ENCODE results near the gene SV2C. TPM values are rescaled to one million over a fixed set of nuclear protein-coding genes. Genes with fewer than 3 reads are reported as not detected.
"Not testable (repeated sequence)": the region's sequence is repeated elsewhere in the genome, so short reads cannot be mapped to it uniquely, and the experiment has no call there.

SV2C gene
- polyA plus RNA-seq, 4 donors = 0.07 to 0.29 (median 0.18) TPM

DNA sequence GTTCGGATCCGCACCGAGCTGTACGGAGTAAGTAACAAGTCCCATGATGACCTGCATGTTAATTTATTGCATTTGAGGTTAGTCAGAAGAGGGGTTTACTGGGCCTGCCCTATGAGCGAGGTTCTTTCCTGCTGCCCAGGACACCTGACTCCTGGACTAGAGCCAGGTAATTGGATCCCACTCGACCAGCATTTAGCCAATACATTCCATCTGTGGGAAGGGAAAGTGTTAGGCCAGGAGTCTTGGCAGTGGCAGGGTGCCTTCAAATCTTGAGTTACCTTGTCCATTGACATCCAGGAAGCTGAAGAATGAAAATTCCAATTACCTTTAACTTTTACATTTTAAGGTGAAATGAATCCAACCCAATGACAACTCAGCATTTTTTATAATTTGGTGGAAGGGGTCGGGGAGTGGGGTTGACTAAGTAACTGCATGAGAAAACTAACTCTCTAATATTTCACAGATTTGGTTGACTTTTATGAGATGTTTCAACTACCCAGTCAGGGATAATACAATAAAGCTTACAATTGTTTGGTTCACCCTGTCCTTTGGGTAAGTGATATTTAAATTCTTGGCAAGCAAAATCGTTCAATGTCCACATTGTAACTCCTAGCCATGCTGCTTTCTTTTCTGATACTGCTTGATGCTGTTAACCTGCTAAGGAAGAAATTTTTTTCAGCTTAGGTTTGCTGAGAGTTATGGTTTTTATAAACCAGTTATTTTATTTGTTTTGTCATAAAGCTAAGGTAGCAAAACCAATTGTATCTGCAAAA lies 208.3 kb downstream of the SV2C start:
- peak in 1 of 4 donors; percentile 35 for DNase-seq (ENCODE audit: low read depth in 4 of 4, low spot score in 3 of 4)

- DNase-seq (ENCODE audit: low read depth in 4 of 4, low spot score in 3 of 4) = no peak
Observed at GRCh38 chr5:76292620-76293322, 209.6 kb downstream of the SV2C start.

DNA sequence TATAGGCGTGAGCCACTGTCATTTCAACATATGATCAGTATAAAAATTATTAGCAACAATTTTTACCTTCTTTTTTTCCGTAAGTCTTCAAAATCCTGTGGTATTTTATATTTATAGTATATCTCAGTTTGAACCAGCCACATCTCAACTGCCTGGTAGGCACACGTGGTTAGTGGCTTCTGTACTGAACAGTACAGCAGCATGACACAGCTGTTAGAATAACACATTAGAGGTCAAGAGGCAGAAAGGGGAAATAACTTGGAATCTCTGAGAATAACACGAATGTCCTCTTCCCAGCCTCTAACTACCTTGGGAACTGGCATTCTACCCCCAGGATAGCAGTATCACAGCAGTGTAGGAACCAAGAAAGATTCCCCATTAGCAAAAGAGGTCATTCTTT lies 211.4 kb downstream of the SV2C start:
- DNase-seq (ENCODE audit: low read depth in 4 of 4, low spot score in 3 of 4) = no peak

DNA sequence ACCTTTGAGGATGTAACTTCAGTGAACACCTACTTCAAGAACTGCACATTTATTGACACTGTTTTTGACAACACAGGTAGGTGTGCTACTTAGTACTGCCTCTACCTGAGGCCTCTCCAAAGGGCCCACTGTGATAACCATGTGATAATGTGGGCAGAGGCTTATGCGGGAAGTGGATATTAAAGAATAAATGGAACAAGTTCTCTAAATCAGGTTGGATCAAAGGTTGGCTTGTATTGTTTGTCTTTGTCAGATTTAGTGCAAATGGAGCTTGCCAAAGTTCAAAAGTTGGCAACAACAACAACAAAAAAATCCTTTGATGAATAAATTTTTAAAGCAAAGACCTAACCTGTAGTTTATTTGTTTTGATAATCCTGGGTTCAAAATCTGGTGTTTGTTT lies 215.7 kb downstream of the SV2C start:
- DNase-seq (ENCODE audit: low read depth in 4 of 4, low spot score in 3 of 4) = no peak

DNA sequence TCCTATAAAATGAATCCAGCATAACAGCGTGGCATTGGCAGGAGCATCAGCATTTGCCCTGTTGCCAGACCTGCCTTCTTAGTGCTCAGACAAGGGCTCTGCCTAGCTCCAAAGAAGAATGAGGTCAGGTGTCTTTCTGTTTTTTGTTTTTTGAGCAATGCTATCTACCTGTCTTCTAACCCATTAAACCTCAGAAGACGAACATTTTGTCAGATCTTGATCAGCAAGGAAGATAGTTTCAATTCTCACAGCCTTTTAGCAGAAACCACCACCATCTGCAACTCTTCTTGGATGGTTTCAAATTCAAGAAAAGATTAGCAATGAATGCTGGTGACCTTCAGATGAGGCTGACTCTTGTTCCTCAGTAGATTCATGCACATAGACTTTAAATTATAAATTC lies 216.4 kb downstream of the SV2C start:
- DNase-seq (ENCODE audit: low read depth in 4 of 4, low spot score in 3 of 4) = no peak

- not testable (repeated sequence) for DNase-seq (ENCODE audit: low read depth in 4 of 4, low spot score in 3 of 4)
Observed at GRCh38 chr5:76301932-76302331, 218.7 kb downstream of the SV2C start.

DNA sequence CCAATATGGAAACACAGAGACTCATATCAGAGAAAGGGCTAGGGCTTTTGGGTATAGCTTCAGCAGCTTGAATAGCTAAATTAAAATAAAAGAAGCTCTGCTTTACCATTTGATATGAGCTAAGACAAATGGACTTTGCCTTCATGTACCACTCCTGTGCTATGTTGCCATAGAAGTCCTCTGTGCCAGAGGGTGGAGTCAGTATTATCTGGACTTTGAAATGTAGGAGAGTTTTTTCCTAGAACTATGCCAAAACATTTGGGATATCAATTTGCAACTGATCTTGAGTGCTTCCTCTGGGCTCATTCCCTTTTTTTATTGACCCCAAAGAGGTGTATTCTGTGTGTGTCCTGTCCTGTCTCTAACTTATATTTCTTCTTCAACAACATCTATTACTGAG lies 219.5 kb downstream of the SV2C start:
- DNase-seq (ENCODE audit: low read depth in 4 of 4, low spot score in 3 of 4) = not testable (repeated sequence)

- DNase-seq (ENCODE audit: low read depth in 4 of 4, low spot score in 3 of 4) = no peak
Observed at GRCh38 chr5:76303921-76304320, 220.7 kb downstream of the SV2C start.

GRCh38 chr5:76305269-76305668 lies 222.1 kb downstream of the SV2C start:
- DNase-seq (ENCODE audit: low read depth in 4 of 4, low spot score in 3 of 4) = no peak

GRCh38 chr5:76305775-76306174 lies 222.6 kb downstream of the SV2C start:
- no peak for DNase-seq (ENCODE audit: low read depth in 4 of 4, low spot score in 3 of 4)

- no peak for DNase-seq (ENCODE audit: low read depth in 4 of 4, low spot score in 3 of 4)
Observed at GRCh38 chr5:76310208-76310607, 227.0 kb downstream of the SV2C start.

DNA sequence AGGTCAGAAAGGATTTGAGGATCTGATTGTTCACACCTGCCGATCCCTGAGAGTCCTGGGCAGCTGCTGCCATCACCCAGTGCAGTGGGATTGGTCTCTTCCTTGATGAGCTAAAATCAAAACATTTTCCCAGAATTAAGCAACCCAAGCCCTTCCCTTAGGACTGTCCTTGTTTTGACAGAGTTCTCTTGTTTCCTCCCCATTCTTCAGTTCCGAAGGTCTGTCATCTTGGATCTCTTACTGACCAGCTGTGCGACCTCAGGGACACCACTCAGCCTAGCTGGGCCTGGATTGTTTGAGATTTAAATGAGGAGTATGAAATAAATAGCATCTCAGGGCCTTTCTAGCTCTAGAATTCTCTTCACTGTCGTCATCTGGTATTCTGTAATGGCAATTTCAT lies 229.6 kb downstream of the SV2C start:
- DNase-seq (ENCODE audit: low read depth in 4 of 4, low spot score in 3 of 4) = no peak

GRCh38 chr5:76314643-76315042 lies 231.5 kb downstream of the SV2C start:
- no peak for DNase-seq (ENCODE audit: low read depth in 4 of 4, low spot score in 3 of 4)

DNA sequence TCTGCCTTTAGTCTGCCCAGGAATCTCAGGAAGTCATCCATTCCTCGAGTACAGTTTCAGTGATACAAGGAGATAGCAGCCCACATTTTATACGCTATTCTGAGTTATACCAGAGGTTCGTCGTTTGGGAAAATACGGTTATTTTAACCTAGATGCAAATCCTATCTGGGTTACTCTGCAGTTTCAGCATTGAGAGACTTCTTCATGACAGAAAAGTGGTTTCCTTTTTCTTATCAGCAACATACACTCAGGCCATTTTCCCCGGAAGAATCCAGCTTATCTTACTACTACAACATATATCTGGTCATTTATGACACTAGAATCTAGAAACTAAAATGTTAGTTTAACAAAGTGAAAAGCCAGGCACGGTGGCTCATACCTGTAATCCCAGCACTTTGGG lies 236.5 kb downstream of the SV2C start:
- no peak for DNase-seq (ENCODE audit: low read depth in 4 of 4, low spot score in 3 of 4)

DNA sequence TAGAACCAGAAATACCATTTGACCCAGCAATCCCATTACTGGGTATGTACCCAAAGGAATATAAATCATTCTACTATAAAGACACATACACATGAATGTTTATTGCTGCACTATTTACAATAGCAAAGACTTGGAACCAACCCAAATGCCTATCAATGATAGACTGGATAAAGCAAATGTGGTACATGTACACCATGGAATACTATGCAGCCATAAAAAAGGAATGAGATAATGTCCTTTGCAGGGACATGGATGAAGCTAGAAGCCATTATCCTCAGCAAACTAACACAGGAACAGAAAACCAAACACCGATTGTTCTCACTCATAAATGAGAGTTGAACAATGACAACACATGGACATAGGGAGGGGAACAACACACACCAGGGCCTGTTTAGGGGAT lies 240.3 kb downstream of the SV2C start:
- DNase-seq (ENCODE audit: low read depth in 4 of 4, low spot score in 3 of 4) = not testable (repeated sequence)

DNA sequence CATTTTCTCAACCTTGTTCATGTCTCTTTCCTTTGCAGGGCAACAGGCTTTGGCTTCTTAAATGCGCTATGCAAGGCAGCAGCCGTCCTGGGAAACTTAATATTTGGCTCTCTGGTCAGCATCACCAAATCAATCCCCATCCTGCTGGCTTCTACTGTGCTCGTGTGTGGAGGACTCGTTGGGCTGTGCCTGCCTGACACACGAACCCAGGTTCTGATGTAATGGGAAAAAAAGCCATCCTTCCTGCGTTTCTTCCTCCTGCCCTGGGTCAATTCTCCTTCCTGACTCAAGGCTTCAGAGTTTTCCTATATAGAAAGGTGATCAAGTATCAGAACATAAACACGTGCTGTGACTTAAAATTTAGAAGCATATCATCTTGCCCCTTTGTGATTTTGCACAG lies 242.1 kb downstream of the SV2C start:
- DNase-seq (ENCODE audit: low read depth in 4 of 4, low spot score in 3 of 4) = no peak

DNA sequence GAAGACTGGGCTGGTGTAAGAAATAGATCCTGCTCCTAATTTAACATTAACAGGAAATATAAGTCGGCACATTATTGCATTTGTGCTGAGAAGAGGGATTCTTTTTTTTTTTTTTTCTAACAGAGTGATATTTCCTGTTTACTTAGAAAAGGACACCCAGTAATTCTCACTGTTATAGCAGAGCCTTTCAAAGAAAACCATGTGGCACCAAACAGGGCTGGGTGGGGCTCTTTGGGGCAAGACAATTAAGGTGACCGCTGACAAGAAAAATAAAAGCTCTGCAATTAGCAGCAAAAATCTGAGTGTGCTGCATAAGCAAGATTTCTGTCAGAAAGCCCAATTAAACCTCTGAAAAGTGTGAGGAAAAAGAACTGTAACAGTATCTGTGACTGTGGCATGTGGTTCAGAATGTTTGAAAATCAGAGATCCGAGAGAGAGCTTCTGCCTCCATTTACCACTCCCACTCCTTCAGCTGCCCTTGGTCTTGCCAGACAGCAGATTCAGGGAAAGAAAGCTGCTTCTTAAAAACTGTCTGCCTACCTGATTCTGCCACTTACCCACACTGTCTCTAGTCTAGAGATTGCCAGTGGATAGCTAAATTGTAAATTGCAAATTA lies 242.8 kb downstream of the SV2C start:
- no peak for DNase-seq (ENCODE audit: low read depth in 4 of 4, low spot score in 3 of 4)

DNA sequence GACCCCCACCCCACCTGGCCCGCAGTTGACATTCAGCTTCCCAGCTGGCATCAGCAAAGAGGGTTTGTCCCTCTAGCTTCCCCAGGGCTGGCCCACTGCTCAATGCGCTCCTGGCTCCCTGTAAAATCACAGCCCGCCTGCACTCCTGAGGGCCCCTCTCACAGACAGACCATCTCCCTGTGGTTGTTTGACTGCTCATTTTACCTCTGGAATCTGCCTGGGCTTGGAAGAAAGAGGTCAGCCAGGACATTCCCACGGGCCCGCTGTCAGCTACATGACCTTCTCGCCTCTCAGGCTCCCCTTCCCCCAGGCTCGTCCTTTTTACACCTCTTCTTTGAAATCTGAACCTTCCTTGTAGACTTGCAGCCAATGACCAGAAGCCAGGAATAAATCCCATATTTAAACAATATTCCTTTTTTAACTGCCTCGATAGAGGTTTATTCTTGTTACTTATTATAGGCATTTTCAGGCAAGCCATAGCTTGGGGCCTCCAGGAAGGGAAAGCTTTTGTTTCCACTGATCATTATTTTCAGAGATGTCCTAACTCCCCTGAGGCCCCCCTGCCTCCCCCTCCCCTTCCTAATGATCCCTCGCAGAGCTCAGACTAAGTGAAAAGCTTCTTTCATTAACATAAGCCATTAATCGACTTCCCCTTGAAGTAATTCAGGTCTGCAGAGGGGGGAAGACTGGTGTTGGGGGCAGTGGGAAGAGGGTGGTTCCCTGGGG lies 243.6 kb downstream of the SV2C start:
- DNase-seq (ENCODE audit: low read depth in 4 of 4, low spot score in 3 of 4) = no peak

DNA sequence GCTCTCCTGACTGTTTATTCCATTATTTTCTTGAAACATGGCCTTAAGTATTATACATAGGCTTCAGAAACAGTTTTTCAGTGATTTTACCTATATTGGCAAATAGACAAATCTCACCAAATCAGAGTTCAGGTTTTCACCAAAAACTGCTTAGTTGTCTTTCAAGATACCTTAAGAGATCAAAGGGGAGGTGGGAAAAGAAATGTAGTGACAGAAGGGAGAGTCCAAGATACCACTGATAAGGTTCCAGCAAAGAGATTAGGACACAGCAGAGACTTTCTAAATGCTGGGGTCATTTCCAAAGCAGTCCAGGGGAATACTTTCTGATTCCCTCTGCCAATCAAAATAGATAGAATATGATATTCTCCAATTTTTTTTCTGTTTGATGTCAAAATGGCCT lies 246.2 kb downstream of the SV2C start:
- DNase-seq (ENCODE audit: low read depth in 4 of 4, low spot score in 3 of 4) = no peak

- no peak for DNase-seq (ENCODE audit: low read depth in 4 of 4, low spot score in 3 of 4)
Observed at GRCh38 chr5:76331126-76331525, 247.9 kb downstream of the SV2C start.

GRCh38 chr5:76332102-76332501 lies 248.9 kb downstream of the SV2C start:
- DNase-seq (ENCODE audit: low read depth in 4 of 4, low spot score in 3 of 4) = no peak

Measured in left renal pelvis (tissue), 4 donors.